Stimulated activated CD4-positive, alpha-beta T cell treated with anti-CD3 and anti-CD28 coated beads, Interleukin-2, amount 100 ng/mL, for 24 hours (primary cell): ENCODE results near the gene PRKN.
A peak's percentile ranks its signal among the peaks of the same experiment; 100 is the strongest.

ENCODE experiments used
- DNase-seq, 2 donors: peaks; one replicate each; pipeline ENCODE4 v3.0.0-alpha.2; 2020

PRKN gene

GRCh38 chr6:161418463-161418945 lies 1309.1 kb downstream of the PRKN start:
- DNase-seq, result peak in 1 of 2 donors; percentile 37

GRCh38 chr6:161417717-161418462 lies 1309.7 kb downstream of the PRKN start:
- no peak for DNase-seq

GRCh38 chr6:161415302-161415855 lies 1312.2 kb downstream of the PRKN start:
- no peak for DNase-seq

- DNase-seq, result no peak
These were observed 1312.9 kb downstream of the PRKN start for GRCh38 chr6:161414707-161415106.

- DNase-seq, result no peak
These were observed 1313.4 kb downstream of the PRKN start for GRCh38 chr6:161414180-161414579.

GRCh38 chr6:161413355-161413771 lies 1314.2 kb downstream of the PRKN start:
- DNase-seq, result no peak

GRCh38 chr6:161412795-161413194 lies 1314.8 kb downstream of the PRKN start:
- no peak for DNase-seq

- no peak for DNase-seq
These were observed 1316.2 kb downstream of the PRKN start for GRCh38 chr6:161411265-161411944.

- DNase-seq, result no peak
These were observed 1316.8 kb downstream of the PRKN start for GRCh38 chr6:161410736-161411135.

GRCh38 chr6:161410076-161410475 lies 1317.5 kb downstream of the PRKN start:
- DNase-seq, result no peak

GRCh38 chr6:161409353-161409752 lies 1318.2 kb downstream of the PRKN start:
- DNase-seq, result no peak

GRCh38 chr6:161408041-161408440 lies 1319.5 kb downstream of the PRKN start:
- DNase-seq, result no peak

- DNase-seq, result no peak
These were observed 1320.0 kb downstream of the PRKN start for GRCh38 chr6:161407581-161407980.

GRCh38 chr6:161407115-161407514 lies 1320.5 kb downstream of the PRKN start:
- no peak for DNase-seq

- no peak for DNase-seq
These were observed 1320.9 kb downstream of the PRKN start for GRCh38 chr6:161406646-161407045.

GRCh38 chr6:161405418-161405817 lies 1322.1 kb downstream of the PRKN start:
- no peak for DNase-seq

GRCh38 chr6:161403717-161404116 lies 1323.8 kb downstream of the PRKN start:
- DNase-seq, result no peak

GRCh38 chr6:161401587-161402309 lies 1325.8 kb downstream of the PRKN start:
- no peak for DNase-seq

GRCh38 chr6:161400671-161401070 lies 1326.9 kb downstream of the PRKN start:
- DNase-seq, result no peak

GRCh38 chr6:161396539-161396938 lies 1331.0 kb downstream of the PRKN start:
- DNase-seq, result no peak

GRCh38 chr6:161395716-161396231 lies 1331.8 kb downstream of the PRKN start:
- DNase-seq, result no peak

GRCh38 chr6:161394437-161394836 lies 1333.1 kb downstream of the PRKN start:
- DNase-seq, result no peak

GRCh38 chr6:161393839-161394364 lies 1333.7 kb downstream of the PRKN start:
- peak; percentile 43 to 58 for DNase-seq
